HepG2 (cell line): ENCODE measurements around the gene RREB1. TPM values are rescaled to one million over a fixed set of nuclear protein-coding genes. Genes with fewer than 3 reads are reported as not detected.

ENCODE experiments used
- ATAC-seq: fragments of 200-7000 bp; cut with Tn5 transposase; 3 replicates; pipeline ENCODE4 v1.9.1; 2020; ENCODE audit warnings: mild to moderate bottlenecking, moderate library complexity
- BruUV-seq: library from RNA; stranded (reverse); fragments of 400-500 nt; replicated peaks from 2 replicates; lab custom pipeline; 2021; lab: Mats Ljungman, UMichigan
- CTCF ChIA-PET: fragments of 300-600 bp; formaldehyde crosslinking; extraction: SDS; loops from one replicate; lab custom pipeline; 2021; ENCODE audit warnings: low total read pairs, inconsistent platforms, low intra/inter-chr PET ratio; lab: Yijun Ruan, JAX
- POLR2A ChIA-PET: fragments of 350-600 bp; sonication (Branson Sonifier 250); formaldehyde crosslinking; loops from one replicate; lab custom pipeline; 2020; ENCODE audit warnings: antibody characterized with exemption, inconsistent platforms; lab: Yijun Ruan, JAX
- DNase-seq: peaks from one replicate; pipeline ENCODE4 v3.0.0-alpha.2; 2015; ENCODE audit warnings: low spot score
- FAIRE-seq: peaks from 3 replicates; lab custom pipeline; 2011; peaks lifted over from hg19 to GRCh38; lab: Jason Lieb, UNC
- H2AFZ ChIP-seq: one replicate; pipeline ENCODE4 v1.6.1; 2011; ENCODE audit warnings: low read length, inconsistent platforms
- H3K27ac ChIP-seq: fragments of 300-600 bp; 3 replicates; pipeline ENCODE4 v1.8.0; 2011; ENCODE audit warnings: mixed run types, mild to moderate bottlenecking, mixed read lengths, low read length, inconsistent platforms; ENCODE audit not compliant: insufficient read depth; ENCODE audit errors: extremely low read length
- H3K27me3 ChIP-seq, 2 experiments: fragments of 200-600 bp in 1 of 2; 2 replicates in 1 of 2; 3 replicates in 1 of 2; pipeline versions ENCODE4 v1.6.0 to v1.8.0; 2011; ENCODE audit warnings: low read length in 2 of 2, mild to moderate bottlenecking in 2 of 2, moderate library complexity in 2 of 2, inconsistent platforms in 1 of 2; ENCODE audit not compliant: insufficient read depth in 2 of 2, control insufficient read depth in 1 of 2
- H3K36me3 ChIP-seq, 2 experiments: fragments of 200-600 bp in 1 of 2; replicated peaks in 1 of 2; 2 replicates in 1 of 2; 3 replicates in 1 of 2; pipeline versions ENCODE4 v1.5.1 to v1.8.0; 2011; ENCODE audit warnings: low read length in 2 of 2, inconsistent platforms in 1 of 2; ENCODE audit not compliant: insufficient read depth in 2 of 2, control insufficient read depth in 1 of 2
- H3K4me1 ChIP-seq: 2 replicates; pipeline ENCODE4 v1.5.1; 2012; ENCODE audit warnings: low read length, inconsistent platforms; ENCODE audit not compliant: insufficient read depth
- H3K4me2 ChIP-seq: 2 replicates; pipeline ENCODE4 v1.6.0; 2011; ENCODE audit warnings: low read depth, low read length, inconsistent platforms
- H3K4me3 ChIP-seq, 3 experiments: fragments of 200-600 bp in 1 of 3; sonication (generic), shearing (Covaris generic) in 1 of 3; replicated peaks in 1 of 3; 2 replicates each; pipeline ENCODE4 v1.5.1; 2011 to 2016; ENCODE audit warnings: low read length in 3 of 3, inconsistent platforms in 2 of 3, low read depth in 2 of 3, mild to moderate bottlenecking in 2 of 3, control low read depth in 1 of 3, mixed read lengths in 1 of 3; ENCODE audit not compliant: insufficient read depth in 1 of 3
- H3K79me2 ChIP-seq: one replicate; pipeline ENCODE4 v1.6.1; 2011; ENCODE audit warnings: low read length, inconsistent platforms; ENCODE audit not compliant: insufficient read depth
- H3K9ac ChIP-seq: 2 replicates; pipeline ENCODE4 v1.6.0; 2011; ENCODE audit warnings: mild to moderate bottlenecking, low read depth, low read length, inconsistent platforms; ENCODE audit not compliant: insufficient read depth
- H3K9me3 ChIP-seq: 2 replicates; pipeline ENCODE4 v1.5.1; 2012; ENCODE audit warnings: mild to moderate bottlenecking, low read length
- H4K20me1 ChIP-seq: 2 replicates; pipeline ENCODE4 v1.6.0; 2011; ENCODE audit warnings: inconsistent platforms, mild to moderate bottlenecking, low read length, moderate library complexity; ENCODE audit not compliant: insufficient read depth
- AFF4 ChIP-seq: sonication (generic); formaldehyde crosslinking; IDR thresholded peaks from 2 replicates; pipeline ENCODE4 v1.4.0; 2020; ENCODE audit warnings: missing genetic modification reagents
- ARID3A ChIP-seq: IDR thresholded peaks from 2 replicates; pipeline ENCODE4 v1.6.1; 2012; ENCODE audit warnings: low read depth, low read length, improper control_type of control experiment
- GATAD1 ChIP-seq: IDR thresholded peaks from 2 replicates; pipeline ENCODE4 v1.6.1; 2016; ENCODE audit warnings: missing genetic modification reagents, missing compliant biosample characterization
- GLMP ChIP-seq: sonication (generic); formaldehyde crosslinking; IDR thresholded peaks from 2 replicates; pipeline ENCODE4 v1.9.0; 2021; ENCODE audit warnings: missing genetic modification reagents, mild to moderate bottlenecking, borderline replicate concordance
- KDM2A ChIP-seq: sonication (generic); formaldehyde crosslinking; IDR thresholded peaks from 2 replicates; pipeline ENCODE4 v1.4.0; 2020; ENCODE audit warnings: low read depth, missing genetic modification reagents, borderline replicate concordance
- KMT2B ChIP-seq: IDR thresholded peaks from 2 replicates; pipeline ENCODE4 v1.6.1; 2016; ENCODE audit warnings: missing genetic modification reagents, missing compliant biosample characterization
- NCOA2 ChIP-seq: sonication (generic); formaldehyde crosslinking; IDR thresholded peaks from 2 replicates; pipeline ENCODE4 v1.8.0; 2022; ENCODE audit warnings: inconsistent platforms
- NFE2L1 ChIP-seq: sonication (generic); formaldehyde crosslinking; IDR thresholded peaks from 2 replicates; pipeline ENCODE4 v1.4.0; 2020; ENCODE audit warnings: missing genetic modification reagents, mild to moderate bottlenecking, borderline replicate concordance
- NR3C1 ChIP-seq: sonication (generic); formaldehyde crosslinking; IDR thresholded peaks from 2 replicates; pipeline ENCODE4 v1.4.0; 2020; ENCODE audit warnings: missing genetic modification reagents
- SMC3 ChIP-seq: IDR thresholded peaks from 2 replicates; pipeline ENCODE4 v1.6.1; 2011; ENCODE audit warnings: low read length, improper control_type of control experiment
- ZMYM3 ChIP-seq: sonication (generic); formaldehyde crosslinking; IDR thresholded peaks from 2 replicates; pipeline ENCODE4 v1.5.1; 2020; ENCODE audit warnings: mild to moderate bottlenecking, missing genetic modification reagents
- ZNF207 ChIP-seq: fragments of 450-650 bp; IDR thresholded peaks from 2 replicates; pipeline ENCODE4 v1.6.1; 2016; ENCODE audit warnings: antibody characterized with exemption, borderline replicate concordance
- ZNF230 ChIP-seq: sonication (generic); formaldehyde crosslinking; IDR thresholded peaks from 2 replicates; pipeline ENCODE4 v1.4.0; 2020; ENCODE audit warnings: mild to moderate bottlenecking, missing genetic modification reagents
- ZNF605 ChIP-seq: sonication (generic); formaldehyde crosslinking; IDR thresholded peaks from 2 replicates; pipeline ENCODE4 v1.8.0; 2022; ENCODE audit warnings: mild to moderate bottlenecking, missing genetic modification reagents
- ZNF773 ChIP-seq: sonication (generic); formaldehyde crosslinking; IDR thresholded peaks from 2 replicates; pipeline ENCODE4 v1.4.0; 2020; ENCODE audit warnings: missing genetic modification reagents, borderline replicate concordance
- ZNF780A ChIP-seq: sonication (generic); formaldehyde crosslinking; IDR thresholded peaks from 2 replicates; pipeline ENCODE4 v1.8.0; 2022; ENCODE audit warnings: mild to moderate bottlenecking, missing genetic modification reagents, moderate library complexity
- ZNF839 ChIP-seq: sonication (generic); formaldehyde crosslinking; IDR thresholded peaks from 2 replicates; pipeline ENCODE4 v1.4.0; 2020; ENCODE audit warnings: missing genetic modification reagents, mild to moderate bottlenecking, borderline replicate concordance
- WGBS: methylation state at CpG from one replicate; pipeline ENCODE4 v1.1.6; 2017; ENCODE audit warnings: low lambda C conversion rate; 5-methylcytosine and 5-hydroxymethylcytosine counted together
- in situ Hi-C: cut with HindIII; loops from 2 replicates; pipeline ENCODE4 v1.10.0; 2017; ENCODE audit warnings: low pct_unique_long_range_greater_than_20kb; ENCODE audit not compliant: extremely low pct_ligation_motif_present
- intact Hi-C: fragments of 100-400 bp; cut with micrococcal nuclease; formaldehyde crosslinking; loops from one replicate; pipeline ENCODE4 v1.10.0; 2022; ENCODE audit not compliant: unreplicated experiment
- polyA plus RNA-seq, 8 experiments: library from polyadenylated mRNA; depleted of rRNA in 3 of 8; stranded (reverse) in 7 of 8; unstranded in 1 of 8; fragments of >200 nt; fragmentation: Illumina TruSeq in 4 of 8; extraction: Trizol in 4 of 8; gene quantifications; 2 replicates each; pipeline versions ENCODE4 v1.2.1 to v1.2.3, GENCODE V29; 2011 to 2016; ENCODE audit warnings: low read depth in 4 of 8, missing spikeins in 1 of 8, mixed read lengths in 1 of 8; ENCODE audit not compliant: insufficient read depth in 1 of 8
- total RNA-seq, 5 experiments: library from RNA; depleted of rRNA; stranded (reverse); fragments of >200 nt; fragmentation: Illumina TruSeq; extraction: Trizol; gene quantifications; 2 replicates each; pipeline ENCODE4 v1.2.3, GENCODE V29; 2016; ENCODE audit warnings: low read depth in 1 of 5

The RREB1 gene
- total and polyA plus RNA-seq, 2 of the 13 experiments (the other 11 are each of a cell fraction or from before 2014, with no cell fraction given): 6.1 to 23.2 TPM

- TF ChIP-seq AFF4 (CRISPR knock-in tag): no peak
Measured at GRCh38 chr6:7161253-7161623, 53.5 kb downstream of the RREB1 start (continued).

- H4K20me1 ChIP-seq: no peaks in the 10 kb centered on the region; the same call in 1 of the 2 replicates
- POLR2A ChIA-PET: interaction anchor here (0.7 to 2.1 kb wide), 5 partner anchors 8 to 119 kb away, joined by 3 to 7 read pairs (median 3); no protein-coding TSS in a partner anchor
- peak overlapping the region; percentile 66 for H3K4me2 ChIP-seq
- H2AFZ ChIP-seq: no peak overlapping the region
- peaks cover 0 to 7% of the 10 kb centered on the region in 2 experiments; a peak in 2 of 5 replicates for H3K36me3 ChIP-seq
- BruUV-seq: no TSS peak
- WGBS: 10% methylated on average over 4 of the region's 4 CpGs
- CTCF ChIA-PET: no interaction called here
- no peak for ATAC-seq
- peak overlapping the region; percentile 51 for H3K9ac ChIP-seq
- intact Hi-C loops (loop anchor here (2.0 to 10.0 kb wide), 4 partner anchors 15 to 383 kb away; partner anchors contain the start of genes DSP and RREB1), in situ Hi-C loops (no loop called here)
- H3K4me1 ChIP-seq: peaks cover 100% of the 10 kb centered on the region
- no peaks in the 10 kb centered on the region for H3K9me3 ChIP-seq
- H3K27ac ChIP-seq: peak overlapping the region; percentile 88
- DNase-seq: no peak
- no peaks in the 10 kb centered on the region for H3K27me3 ChIP-seq
- FAIRE-seq: no peak
- H3K4me3 ChIP-seq: peak overlapping the region in 1 of 3 experiments; percentile 34; a peak in 1 of 6 replicates
- peaks cover 92% of the 10 kb centered on the region for H3K79me2 ChIP-seq
- TF ChIP-seq KDM2A (no peak), ZNF839 (no peak), ZMYM3 (CRISPR knock-in tag) (no peak), NFE2L1 (no peak), GATAD1 (CRISPR knock-in tag) (no peak), ZNF207 (no peak), NR3C1 (CRISPR knock-in tag) (no peak), ZNF230 (CRISPR knock-in tag) (no peak), GLMP (no peak), ZNF605 (CRISPR knock-in tag) (no peak), ARID3A (no peak), ZNF773 (CRISPR knock-in tag) (no peak), ZNF780A (CRISPR knock-in tag) (no peak), NCOA2 (CRISPR knock-in tag) (no peak), SMC3 (no peak), KMT2B (CRISPR knock-in tag) (no peak)
Measured at GRCh38 chr6:7161845-7162244, 54.1 kb downstream of the RREB1 start.
